NCI-H82 treated with DMSO at 0.1 percent for 48 hours (cell line): ENCODE measurements around the gene TCL1A.
"Not testable (repeated sequence)": the region's sequence is repeated elsewhere in the genome, so short reads cannot be mapped to it uniquely, and the experiment has no call there.

Experiments
- DNase-seq: peaks from one replicate; lab custom pipeline; 2025; ENCODE audit not compliant: unreplicated experiment; lab: John Stamatoyannopoulos, UW

TCL1A gene, protein sequence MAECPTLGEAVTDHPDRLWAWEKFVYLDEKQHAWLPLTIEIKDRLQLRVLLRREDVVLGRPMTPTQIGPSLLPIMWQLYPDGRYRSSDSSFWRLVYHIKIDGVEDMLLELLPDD

DNA sequence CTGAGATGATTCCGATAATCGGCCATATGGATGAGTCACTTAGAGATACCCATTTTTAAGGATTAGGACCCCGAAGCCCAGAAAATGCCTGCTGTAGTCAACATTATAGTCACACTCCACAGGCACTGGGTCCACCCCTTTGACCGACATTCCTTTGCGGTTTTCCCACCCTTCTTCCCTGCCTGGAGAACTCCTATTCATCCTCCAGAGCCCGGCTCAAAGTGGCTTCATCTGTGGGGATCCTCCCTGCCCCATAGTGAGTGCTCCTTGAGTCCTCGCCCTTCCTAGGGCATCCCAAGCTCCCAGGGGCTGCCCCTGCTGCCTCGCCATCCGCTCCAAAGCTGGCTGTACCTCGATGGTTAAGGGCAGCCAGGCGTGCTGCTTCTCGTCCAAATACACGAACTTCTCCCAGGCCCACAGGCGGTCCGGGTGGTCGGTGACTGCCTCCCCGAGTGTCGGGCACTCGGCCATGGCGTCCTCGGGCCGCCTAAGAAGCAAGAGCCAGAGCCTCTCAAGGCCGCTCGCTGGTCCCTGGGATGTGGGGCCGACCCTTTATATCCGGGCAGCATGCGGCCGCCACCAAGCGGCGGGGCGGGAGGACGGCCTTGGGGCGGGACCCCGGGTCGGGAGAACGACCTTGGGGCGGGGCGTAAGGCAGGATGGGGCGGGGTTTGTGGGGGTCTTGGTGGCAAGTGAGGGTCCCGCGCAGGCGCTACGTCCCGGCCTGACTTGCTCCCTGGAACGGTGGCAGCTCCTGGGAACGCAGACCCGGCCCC, at the start of gene TCL1A:
TSS of gene TCL1A (minus strand) at position 530 of the 776 bp plus-strand sequence. CDS start at position 471, 59 bp downstream.
- no peak for DNase-seq

DNA sequence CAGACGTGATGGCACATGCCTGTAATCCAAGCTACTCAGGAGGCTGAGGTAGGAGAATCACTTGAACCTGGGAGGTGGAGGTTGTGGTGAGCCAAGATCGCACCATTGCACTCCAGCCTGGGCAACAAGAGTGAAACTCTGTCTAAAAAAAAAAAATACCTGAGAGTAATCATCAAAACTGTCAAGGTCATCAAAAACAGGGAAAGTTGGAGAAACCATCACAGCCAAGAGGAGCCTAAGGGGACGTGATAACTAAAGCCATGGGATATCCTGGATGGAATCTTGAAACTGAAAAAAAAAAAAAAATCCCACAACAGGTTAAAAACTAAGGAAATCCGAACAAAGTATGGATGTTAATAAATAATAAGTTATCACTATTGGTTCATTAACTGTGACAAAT, 49.1 kb upstream of the TCL1A start:
- not testable (repeated sequence) for DNase-seq

DNA sequence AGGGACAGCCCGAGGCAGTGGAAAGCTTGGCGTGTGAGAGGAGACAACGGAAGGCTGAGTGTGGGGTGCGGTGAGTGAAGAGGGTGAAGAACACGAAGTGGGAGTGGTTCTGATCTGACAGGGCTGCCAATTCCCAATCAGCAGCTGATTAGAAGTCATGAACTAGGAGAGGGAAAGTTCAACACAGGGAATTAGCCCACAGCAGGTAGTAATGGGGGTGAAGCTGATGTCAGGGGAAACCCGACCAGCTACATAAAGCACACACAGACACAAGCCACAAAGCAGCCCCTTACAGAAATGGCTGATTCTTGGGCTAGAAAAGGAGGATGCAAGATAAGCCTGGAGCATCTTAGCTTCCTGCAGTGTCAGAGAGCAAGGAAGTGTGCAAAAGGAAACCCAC, 47.5 kb upstream of the TCL1A start:
- no peak for DNase-seq

DNA sequence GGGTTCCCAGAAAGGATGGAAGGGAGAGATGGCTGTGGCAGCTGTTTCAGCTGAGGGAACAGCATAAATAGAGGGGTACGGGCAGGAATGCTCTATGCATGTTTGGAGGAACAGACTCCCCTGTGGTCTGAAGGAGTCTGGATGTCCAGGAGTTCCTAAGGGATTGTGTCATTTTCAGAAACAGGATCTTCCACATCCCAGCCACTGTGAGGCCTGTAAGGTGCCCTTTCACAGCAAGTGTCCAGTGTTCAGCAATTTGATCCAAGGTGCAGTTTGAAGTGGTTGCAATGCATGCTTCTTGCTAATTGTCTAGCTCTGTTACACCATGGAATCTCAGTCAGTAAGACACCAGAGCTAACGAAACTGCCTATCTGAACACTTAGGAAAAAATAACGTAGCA, 46.7 kb upstream of the TCL1A start:
- DNase-seq = no peak

DNA sequence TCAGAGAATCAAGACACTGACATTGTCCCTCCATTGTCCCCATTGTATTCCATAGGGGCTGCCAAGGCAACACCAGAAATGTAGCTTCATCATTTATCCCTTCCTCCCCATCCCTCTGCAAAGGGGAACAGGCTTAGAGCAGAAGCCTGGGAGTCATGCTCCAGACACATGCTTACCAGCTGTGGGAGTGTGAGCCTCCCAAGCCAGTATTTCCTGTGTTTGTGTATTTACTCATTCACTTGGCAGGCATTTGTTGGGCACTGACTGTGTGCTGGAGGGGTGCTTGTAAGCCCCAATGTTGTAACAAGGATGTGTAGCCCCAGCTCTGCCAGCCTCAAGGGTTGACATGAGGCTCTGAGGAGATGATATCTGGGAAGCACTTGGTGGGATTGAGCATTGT, 46.0 kb upstream of the TCL1A start:
- DNase-seq = no peak

DNA sequence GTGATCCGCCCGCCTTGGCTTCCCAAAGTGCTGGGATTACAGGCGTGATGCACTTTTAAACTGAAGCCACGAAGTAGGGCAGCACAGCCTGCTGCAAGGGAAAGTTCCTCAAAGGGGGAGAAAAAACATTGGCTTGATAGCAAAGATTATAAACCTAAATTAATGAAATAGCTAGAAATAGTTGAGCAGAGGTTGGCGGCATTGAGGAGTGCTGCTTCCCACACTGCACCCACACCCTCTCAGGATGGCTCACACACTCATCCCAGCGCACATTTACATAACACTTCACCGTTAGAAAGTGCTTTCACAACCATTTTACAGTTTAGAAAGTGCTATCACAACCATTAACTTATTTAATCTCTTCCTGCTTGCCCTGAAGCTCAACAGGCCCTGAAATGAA, 44.4 kb upstream of the TCL1A start:
- DNase-seq = no peak

DNA sequence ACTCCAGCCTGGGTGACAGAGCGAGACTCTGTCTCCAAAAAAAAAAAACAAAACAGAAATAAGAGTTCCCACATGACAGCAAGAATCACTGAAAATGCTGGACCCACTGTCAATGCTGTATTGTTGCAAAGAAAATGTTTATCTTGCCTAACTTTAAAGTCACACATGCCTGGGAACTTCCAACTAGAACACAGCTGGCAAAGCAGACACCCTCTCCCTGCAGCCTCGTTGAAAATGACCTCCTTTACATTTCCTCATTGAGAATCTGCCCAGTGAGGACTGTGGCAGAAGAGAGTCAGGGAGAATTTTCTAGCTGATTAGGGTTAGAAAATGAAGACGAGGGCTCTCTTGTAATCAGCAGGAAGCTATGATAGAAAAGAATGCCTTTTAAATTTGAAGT, 42.8 kb upstream of the TCL1A start:
- no peak for DNase-seq

DNA sequence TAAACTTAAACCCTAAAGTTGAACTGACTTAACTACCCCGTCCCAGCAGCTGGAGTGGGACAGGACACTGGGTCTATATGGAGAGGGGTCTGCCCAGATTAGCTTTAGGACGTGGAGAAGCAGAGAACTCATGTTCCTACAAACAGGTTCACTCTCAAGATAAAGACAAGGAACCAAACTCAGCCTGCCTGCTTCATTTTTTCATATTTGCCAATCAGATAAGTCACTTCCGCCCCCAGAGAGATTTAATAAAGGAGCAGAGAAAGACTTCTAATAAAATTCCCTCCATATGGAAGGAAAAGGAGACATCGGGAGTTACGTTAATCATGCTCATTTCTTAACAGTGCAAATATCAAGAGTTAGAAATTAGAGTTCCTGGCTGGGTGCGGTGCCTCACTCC, 42.2 kb upstream of the TCL1A start:
- DNase-seq = no peak

DNA sequence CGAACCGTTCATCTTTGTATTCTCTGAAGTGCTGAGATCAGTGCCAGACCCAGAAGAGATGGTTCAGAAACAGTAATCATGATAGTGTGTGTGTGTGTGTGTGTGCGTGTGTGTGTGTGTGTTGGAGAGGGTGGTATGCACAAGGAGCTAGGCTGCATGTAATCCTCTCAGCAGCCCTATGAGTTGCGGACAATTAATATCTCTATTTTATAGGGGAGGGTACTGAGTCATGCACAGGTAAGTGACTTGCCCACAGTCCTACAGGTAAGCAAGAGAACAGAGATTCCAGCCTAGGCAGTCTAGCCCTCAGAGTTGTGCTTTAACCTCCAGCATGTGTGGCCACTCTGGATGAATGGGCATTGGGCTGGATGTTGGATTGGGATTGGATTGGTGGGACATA, 27.9 kb upstream of the TCL1A start:
- no peak for DNase-seq

DNA sequence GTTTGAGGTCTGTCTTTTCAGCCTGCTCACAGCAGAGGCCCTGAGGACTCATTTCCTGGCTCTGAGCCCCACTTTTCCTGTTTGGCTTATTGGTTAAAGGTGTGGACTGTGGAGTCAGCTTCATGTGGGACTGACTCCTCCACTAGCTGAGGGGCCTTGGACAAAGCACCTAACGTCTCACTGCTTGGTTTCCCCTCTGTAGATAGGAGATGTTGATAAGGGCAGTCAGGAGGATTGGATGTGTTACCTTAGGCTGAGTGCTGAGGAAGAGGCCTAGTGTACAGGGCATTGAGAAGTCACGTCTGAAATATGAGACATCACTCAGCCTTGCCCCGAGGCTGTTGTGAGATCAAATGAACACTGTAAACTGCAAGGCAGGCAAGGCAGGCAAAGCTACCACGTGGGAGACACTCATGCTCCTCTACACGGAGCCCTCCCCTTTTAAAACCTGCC, 27.1 kb upstream of the TCL1A start:
- DNase-seq = no peak

DNA sequence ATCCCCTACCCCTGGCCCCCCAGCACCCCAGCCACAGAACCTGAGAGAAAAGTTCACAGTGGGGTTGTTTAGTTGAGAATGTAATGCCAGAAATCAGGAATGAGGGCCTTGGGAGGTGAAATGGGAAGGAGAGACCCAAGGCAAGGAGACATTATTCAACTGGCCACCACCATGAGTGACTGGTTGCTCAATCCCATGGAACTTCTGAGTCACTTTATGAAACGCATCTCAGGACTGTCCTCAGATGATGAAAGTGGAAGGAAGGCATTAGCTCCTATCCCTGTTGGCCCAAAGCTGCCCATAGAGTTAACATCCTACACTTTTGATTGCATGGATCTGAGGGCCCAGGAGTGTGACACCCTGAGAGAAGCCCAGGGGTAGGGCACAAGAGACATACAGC, 25.4 kb upstream of the TCL1A start:
- no peak for DNase-seq

DNA sequence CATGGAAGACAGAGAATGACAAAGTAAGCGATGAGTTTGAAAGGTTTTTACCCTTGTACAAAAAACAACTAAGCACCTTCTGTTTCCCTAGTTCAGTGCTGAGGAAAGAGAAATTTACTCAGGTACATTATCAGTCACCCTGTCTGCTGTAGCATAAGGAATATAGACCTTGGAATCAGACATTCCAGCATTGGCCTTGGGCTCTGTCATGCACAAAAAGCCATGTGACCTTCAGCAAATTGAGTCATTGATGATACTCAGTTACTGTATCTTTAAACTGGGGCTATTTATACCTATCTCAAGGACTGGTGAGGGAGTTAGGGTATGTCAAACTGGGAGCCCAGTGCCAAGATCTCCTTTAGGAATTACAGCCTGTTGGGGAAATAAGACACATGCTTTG, 19.3 kb upstream of the TCL1A start:
- no peak for DNase-seq

DNA sequence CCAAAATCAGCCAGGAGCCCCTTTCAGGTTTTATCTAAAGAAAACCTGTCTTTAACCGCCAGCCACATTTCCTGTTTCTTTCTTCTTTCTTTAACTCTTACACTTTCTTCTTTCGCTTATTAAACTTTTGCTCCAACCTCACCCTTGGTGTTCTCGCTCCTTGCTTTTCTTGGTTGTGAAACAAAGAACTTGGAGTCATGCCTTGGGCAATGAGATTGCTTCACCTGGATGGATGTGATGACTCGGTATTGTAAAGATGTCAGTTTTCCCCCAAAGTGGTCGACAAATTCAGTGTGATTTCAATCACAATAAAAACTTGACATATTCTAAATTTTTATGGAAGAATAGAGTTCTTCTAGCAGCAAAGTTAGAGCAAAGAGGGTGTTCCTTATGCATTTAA, 16.2 kb upstream of the TCL1A start:
- no peak for DNase-seq

DNA sequence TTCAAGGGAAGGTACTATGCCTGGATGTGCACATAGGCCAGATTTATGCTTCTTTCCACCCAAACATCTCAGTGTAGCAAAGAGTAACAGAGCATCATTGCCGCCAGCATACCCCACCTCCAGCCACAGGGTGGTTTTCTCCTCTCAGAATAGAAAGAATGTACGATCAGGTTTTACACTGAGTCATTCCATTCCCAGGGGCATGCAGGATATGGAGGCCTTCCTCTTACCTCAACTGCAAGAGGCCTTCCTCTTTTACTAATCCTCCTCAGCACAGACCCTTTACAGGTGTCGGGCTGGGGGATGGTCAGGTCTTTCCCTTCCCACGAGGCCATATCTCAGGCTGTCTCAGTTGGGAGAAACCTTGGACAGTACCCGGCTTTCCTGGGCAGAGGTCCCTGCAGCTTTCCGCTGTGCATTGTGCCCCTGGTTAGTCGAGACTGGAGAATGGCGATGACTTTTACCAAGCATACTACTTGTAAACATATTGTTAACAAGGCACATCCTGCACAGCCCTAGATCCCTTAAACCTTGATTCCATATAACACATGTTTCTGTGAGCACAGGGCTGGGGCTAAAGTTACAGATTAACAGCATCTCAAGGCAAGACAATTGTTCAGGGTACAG, 15.6 kb upstream of the TCL1A start:
- DNase-seq = not testable (repeated sequence)

DNA sequence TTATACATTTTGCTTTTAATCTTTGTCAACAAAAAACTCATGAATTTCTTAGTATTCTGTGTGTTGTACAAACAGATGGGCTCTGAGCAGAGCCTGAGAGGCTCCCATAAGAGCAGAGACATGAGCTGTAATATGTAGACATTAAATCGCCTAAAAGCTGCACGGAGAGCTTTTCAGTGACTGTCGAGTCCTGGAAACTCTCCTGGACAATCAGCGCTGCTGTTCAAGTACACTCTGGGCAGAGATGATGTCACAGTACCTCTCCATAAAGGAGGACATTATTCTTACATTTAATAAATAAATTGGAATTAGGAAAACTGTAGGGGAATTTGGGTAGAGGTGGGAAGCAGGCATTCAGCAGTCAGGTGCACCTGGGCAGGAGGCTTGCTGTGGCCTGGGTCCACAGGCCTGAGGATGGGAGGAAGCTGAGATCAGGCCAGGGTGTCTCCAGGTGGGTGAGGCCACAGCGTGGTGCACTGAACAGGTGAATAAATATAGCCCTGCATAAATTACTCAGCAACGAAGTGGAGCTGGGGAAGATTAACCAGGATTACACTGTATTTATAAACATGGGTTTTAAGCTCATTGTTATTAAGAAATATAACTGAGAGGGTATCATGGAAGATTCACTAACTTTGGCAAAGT, 13.3 kb upstream of the TCL1A start:
- DNase-seq = no peak

DNA sequence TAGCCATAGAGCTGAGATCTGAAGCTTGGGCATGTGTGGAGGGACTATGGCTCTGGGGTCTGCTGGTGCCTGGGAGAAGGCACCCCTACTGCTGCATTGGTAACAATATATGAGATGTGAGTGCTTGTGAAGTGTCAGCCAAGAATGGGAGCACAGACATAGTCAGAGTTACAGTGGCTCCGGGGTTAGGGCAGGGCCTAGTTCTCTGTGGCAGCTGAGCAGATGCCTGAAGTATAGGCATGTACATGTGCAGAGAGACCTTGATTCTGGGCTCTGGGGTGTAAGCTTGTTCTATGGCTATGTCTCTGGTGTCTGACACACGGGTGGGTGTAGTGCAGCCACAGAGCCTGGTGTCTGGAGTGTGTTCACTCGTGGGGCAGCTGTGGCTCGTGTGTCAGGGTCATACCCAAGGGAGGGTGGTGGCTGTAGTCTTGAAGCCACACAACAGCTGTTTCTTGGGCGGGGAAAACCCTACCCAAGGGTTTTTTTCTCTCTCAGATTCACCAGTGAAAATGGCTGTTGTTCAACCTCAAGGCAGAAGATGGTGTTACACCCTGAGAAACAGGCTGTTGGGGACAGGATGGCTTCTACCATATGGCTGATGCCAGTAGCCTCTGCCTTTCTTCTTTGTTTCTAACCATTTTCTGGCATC, 11.9 kb upstream of the TCL1A start:
- DNase-seq = no peak

DNA sequence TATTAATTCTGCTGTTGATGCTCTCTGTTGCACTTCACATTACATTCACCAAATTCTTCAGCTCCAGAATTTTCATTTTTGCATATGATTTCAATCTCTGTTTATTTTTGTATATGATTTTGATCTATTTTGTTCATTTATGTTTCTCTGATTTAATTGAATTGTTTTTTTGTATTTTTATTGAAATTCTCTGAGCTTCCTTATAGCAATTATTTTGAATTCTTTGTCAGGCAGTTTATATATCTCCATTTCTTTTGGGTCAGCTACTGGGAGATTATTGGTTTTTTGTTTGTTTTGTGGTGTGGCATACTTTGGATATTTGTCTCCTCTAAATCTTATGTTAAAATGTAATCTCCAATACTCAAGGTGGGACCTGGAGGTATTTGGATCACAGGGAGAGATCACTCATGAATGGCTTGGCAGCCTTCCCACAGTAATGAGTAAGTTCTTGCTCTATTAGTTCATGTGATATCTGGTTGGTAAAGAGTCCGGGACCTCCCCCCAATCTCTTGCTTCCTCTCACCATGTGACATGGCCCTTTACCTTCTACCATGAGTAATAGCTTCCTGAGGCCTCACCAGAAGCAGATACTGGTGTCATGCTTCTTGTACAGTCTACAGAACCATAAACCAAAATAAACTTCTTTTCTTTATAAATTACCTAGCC, 8.7 kb upstream of the TCL1A start:
- no peak for DNase-seq

DNA sequence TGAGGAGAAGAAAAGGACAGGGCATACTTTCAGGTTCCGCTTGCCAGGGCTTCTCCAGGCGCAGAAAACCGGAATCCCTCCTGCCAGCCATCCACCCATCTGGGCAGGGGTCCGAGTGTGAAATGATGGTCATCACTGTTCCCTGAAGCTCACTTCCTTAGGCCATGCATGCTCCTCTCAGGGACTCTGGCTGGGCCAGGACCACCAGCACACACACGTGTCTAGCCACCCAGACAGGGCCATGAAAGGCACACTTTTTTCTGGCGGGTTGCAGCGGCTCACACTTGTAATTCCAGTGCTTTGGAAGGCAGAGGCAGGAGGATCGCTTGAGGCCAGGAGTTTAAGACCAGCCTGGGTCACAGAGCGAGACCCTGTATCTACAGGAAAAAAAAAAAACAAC, 1.5 kb downstream of the TCL1A start:
- DNase-seq = no peak

DNA sequence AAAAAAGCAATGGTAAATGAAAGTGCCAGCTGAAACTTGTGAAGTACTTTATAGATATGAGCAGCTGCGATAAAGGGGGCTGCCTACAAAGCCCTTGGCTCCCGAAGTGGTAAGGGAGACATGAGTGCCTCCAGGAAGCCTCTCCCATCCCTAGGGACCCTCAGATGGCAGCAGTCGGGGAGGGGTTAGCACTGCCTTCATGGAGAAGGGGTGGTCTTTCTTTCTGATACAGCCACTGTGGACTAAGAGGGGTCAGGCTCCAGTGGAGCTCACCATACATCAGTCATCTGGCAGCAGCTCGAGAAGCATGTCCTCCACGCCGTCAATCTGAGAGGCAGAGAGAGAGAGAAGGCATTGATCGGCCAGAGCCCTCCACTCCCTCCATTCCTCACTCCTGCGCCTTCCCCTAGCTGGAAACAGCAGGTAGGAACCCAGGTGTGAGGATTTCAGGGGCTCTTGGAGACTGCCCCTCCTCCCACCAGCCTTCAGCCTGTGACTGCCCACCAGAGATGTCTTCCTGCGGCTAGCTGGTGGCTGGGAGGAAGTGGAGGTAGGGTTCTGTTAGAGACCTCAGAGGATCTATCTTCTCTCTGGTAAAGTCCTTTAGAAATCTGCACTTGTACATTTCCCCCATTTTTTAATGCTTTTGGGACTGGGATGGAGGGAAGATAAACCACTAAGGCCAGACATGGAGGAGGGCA, 2.3 kb downstream of the TCL1A start:
- DNase-seq = no peak

DNA sequence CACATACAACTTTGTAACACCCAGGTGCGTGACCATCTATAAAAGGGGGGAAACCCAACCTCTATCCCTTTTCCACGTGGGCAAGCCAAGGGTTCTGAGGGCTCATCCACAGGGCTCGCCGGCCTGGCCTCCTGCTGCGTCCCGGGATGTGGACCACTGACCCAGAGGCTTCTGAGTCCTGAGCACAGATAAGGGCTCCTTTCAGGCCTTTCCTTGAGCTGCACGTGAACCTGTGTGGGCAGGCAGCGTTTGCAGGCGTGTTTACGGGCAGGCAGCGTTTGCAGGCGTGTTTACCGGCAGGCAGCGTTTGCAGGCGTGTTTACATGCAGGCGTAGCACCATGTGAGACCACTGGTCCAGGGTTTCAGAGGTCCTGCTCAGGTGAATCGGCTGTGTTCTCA, 3.8 kb downstream of the TCL1A start:
- DNase-seq = no peak
